Transverse colon (tissue), 3 donors: ENCODE data around the gene ATP5MK.

Experiments
- CTCF ChIP-seq, 5 experiments: fragments of 200-600 bp in 3 of 5; fragments of 450-650 bp in 2 of 5; sonication (generic) in 3 of 5; IDR thresholded peaks; 1 replicate in 2 of 5; 2 replicates in 3 of 5; pipeline ENCODE4 v1.5.1; 2016 to 2017; ENCODE audit warnings: antibody characterized with exemption in 5 of 5, inconsistent platforms in 3 of 5, mild to moderate bottlenecking in 2 of 5, moderate library complexity in 1 of 5
- POLR2A ChIP-seq: fragments of 450-650 bp; IDR thresholded peaks from one replicate; pipeline ENCODE4 v1.6.1; 2016; ENCODE audit warnings: antibody characterized with exemption, mild to moderate bottlenecking, moderate library complexity

GRCh38 chr10:103441206-103441605, 44.9 kb upstream of the ATP5MK start:
- TF ChIP-seq POLR2A (no peak), CTCF (IDR thresholded peaks at IDR 0.05) (no peak)
